K562 (cell line): ENCODE measurements around the gene TMA16. TPM values are rescaled to one million over a fixed set of nuclear protein-coding genes. Genes with fewer than 3 reads are reported as not detected.
A peak's percentile ranks its signal among the peaks of the same experiment; 100 is the strongest.

Experiments
- ATAC-seq: fragments of 200-7000 bp; cut with Tn5 transposase; 3 replicates; pipeline ENCODE4 v1.9.1; 2020; ENCODE audit warnings: moderate library complexity
- BruUV-seq: library from RNA; stranded (reverse); fragments of 400-500 nt; replicated peaks from 2 replicates; lab custom pipeline; 2021; lab: Mats Ljungman, UMichigan
- CTCF ChIA-PET: fragments of 300-600 bp; formaldehyde crosslinking; extraction: SDS; loops from one replicate; lab custom pipeline; 2021; ENCODE audit warnings: low intra/inter-chr PET ratio; lab: Yijun Ruan, JAX
- POLR2A ChIA-PET: fragments of 300-600, 350-650 bp; sonication (Branson Sonifier 250); formaldehyde crosslinking; extraction: SDS; loops from one replicate; lab custom pipeline; 2021; ENCODE audit warnings: antibody characterized with exemption, inconsistent platforms; lab: Yijun Ruan, JAX
- DNase-seq, 4 experiments: peaks; one replicate each; pipeline versions ENCODE4 v3.0.0 to v3.0.0-alpha.2; 2011 to 2018; ENCODE audit warnings: low spot score in 3 of 4, mixed read lengths in 3 of 4; ENCODE audit errors: extremely low read depth in 1 of 4
- FAIRE-seq: peaks from 2 replicates; lab custom pipeline; 2011; peaks lifted over from hg19 to GRCh38; lab: Jason Lieb, UNC
- H2AFZ ChIP-seq: 2 replicates; pipeline ENCODE4 v1.6.0; 2011; ENCODE audit warnings: low read depth, low read length, control low read depth, inconsistent platforms
- H3K27ac ChIP-seq: fragments of 200-600 bp; 3 replicates; pipeline ENCODE4 v1.8.0; 2011; ENCODE audit warnings: low read depth, mild to moderate bottlenecking, control low read depth, inconsistent platforms, low read length, moderate library complexity, mixed read lengths; ENCODE audit errors: extremely low read depth
- H3K27me3 ChIP-seq, 2 experiments: fragments of 300-600 bp in 1 of 2; 2 replicates in 1 of 2; 3 replicates in 1 of 2; pipeline versions ENCODE4 v1.6.0 to v1.8.0; 2011; ENCODE audit warnings: inconsistent platforms in 2 of 2, low read length in 2 of 2, mild to moderate bottlenecking in 1 of 2, mixed read lengths in 1 of 2, moderate library complexity in 1 of 2; ENCODE audit not compliant: control insufficient read depth in 2 of 2, insufficient read depth in 2 of 2
- H3K36me3 ChIP-seq: fragments of 300-600 bp; 3 replicates; pipeline ENCODE4 v1.8.0; 2011; ENCODE audit warnings: mild to moderate bottlenecking, low read length, inconsistent platforms; ENCODE audit not compliant: control insufficient read depth, insufficient read depth
- H3K4me1 ChIP-seq, 2 experiments: fragments of 200-600 bp in 1 of 2; replicated peaks in 1 of 2; 2 replicates in 1 of 2; 3 replicates in 1 of 2; pipeline versions ENCODE4 v1.5.1 to v1.8.0; 2011; ENCODE audit warnings: inconsistent platforms in 2 of 2, low read length in 2 of 2, mild to moderate bottlenecking in 1 of 2, mixed read lengths in 1 of 2, moderate library complexity in 1 of 2; ENCODE audit not compliant: control insufficient read depth in 2 of 2, insufficient read depth in 2 of 2
- H3K4me2 ChIP-seq: 2 replicates; pipeline ENCODE4 v1.6.1; 2011; ENCODE audit warnings: low read length, control low read depth, inconsistent platforms, mixed read lengths; ENCODE audit not compliant: insufficient read depth
- H3K4me3 ChIP-seq: fragments of 200-600 bp; sonication (generic), shearing (Covaris generic); 2 replicates; pipeline ENCODE4 v1.5.1; 2016; ENCODE audit warnings: control low read depth, inconsistent platforms
- H3K79me2 ChIP-seq: fragments of 200-600 bp; 3 replicates; pipeline ENCODE4 v1.8.0; 2011; ENCODE audit warnings: low read length, inconsistent platforms; ENCODE audit not compliant: control insufficient read depth, insufficient read depth
- H3K9ac ChIP-seq, 2 experiments: 2 replicates each; pipeline versions ENCODE4 v1.6.0 to v1.6.1; 2011; ENCODE audit warnings: low read depth in 2 of 2, low read length in 2 of 2, control low read depth in 1 of 2, inconsistent platforms in 1 of 2, mild to moderate bottlenecking in 1 of 2, mixed read lengths in 1 of 2; ENCODE audit not compliant: insufficient read depth in 1 of 2
- H3K9me1 ChIP-seq: one replicate; pipeline ENCODE4 v1.6.0; 2011; ENCODE audit warnings: inconsistent platforms, mild to moderate bottlenecking, low read length, moderate library complexity; ENCODE audit not compliant: control insufficient read depth, insufficient read depth
- H3K9me3 ChIP-seq: replicated peaks from 2 replicates; pipeline ENCODE4 v1.5.1; 2011; ENCODE audit warnings: low read depth, low read length, inconsistent platforms; ENCODE audit not compliant: control insufficient read depth, insufficient read depth
- H4K20me1 ChIP-seq: replicated peaks from 2 replicates; pipeline ENCODE4 v1.6.1; 2011; ENCODE audit warnings: low read length, inconsistent platforms, mixed read lengths; ENCODE audit not compliant: control insufficient read depth, insufficient read depth
- CHD2 ChIP-seq: IDR thresholded peaks from 2 replicates; pipeline ENCODE4 v1.6.1; 2011; ENCODE audit warnings: low read depth, low read length
- CTBP1 ChIP-seq: fragments of 450-650 bp; IDR thresholded peaks from 2 replicates; pipeline ENCODE4 v1.6.1; 2016; ENCODE audit warnings: borderline replicate concordance
- PTRF ChIP-seq: fragments of 450-650 bp; IDR thresholded peaks from 2 replicates; pipeline ENCODE4 v1.6.1; 2016; ENCODE audit warnings: mild to moderate bottlenecking, missing genetic modification characterization, missing compliant biosample characterization
- U2AF2 ChIP-seq: fragments of 200-400 bp; formaldehyde crosslinking; optimal IDR thresholded peaks from 2 replicates; pipeline ENCODE3; 2017; ENCODE audit warnings: low read depth, mild to moderate bottlenecking, low read length
- ZNF143 ChIP-seq: sonication (generic); formaldehyde crosslinking; IDR thresholded peaks from 2 replicates; pipeline ENCODE4 v1.9.0; 2022; ENCODE audit warnings: mild to moderate bottlenecking, missing genetic modification reagents
- ZNF253 ChIP-seq: fragments of 250-450 bp; sonication (Bioruptor Pico); conservative IDR thresholded peaks from 2 replicates; pipeline ENCODE4 v1.6.1; 2021; ENCODE audit warnings: mild to moderate bottlenecking
- WGBS: fragments of 100-300 bp; shearing (Covaris generic); methylation state at CpG from one replicate; pipeline ENCODE4 v1.1.6; 2016; ENCODE audit warnings: low coverage, mixed read lengths; ENCODE audit not compliant: insufficient coverage; ENCODE audit errors: missing lambda C conversion rate; 5-methylcytosine and 5-hydroxymethylcytosine counted together
- in situ Hi-C: fragments of 300-500 bp; cut with MboI; formaldehyde crosslinking; loops from 4 replicates; pipeline ENCODE4 v1.15.0; 2018; ENCODE audit warnings: inconsistent platforms, mixed read lengths
- intact Hi-C: fragments of 100-400 bp; cut with micrococcal nuclease; formaldehyde crosslinking; loops from 2 replicates; pipeline ENCODE4 v1.14.2; 2022
- polyA plus RNA-seq, 8 experiments: library from polyadenylated mRNA; depleted of rRNA in 4 of 8; stranded (reverse) in 5 of 8; unstranded in 3 of 8; fragments of >200 nt; fragmentation: Nextera tagmentation in 2 of 8; fragmentation: Illumina TruSeq in 1 of 8; extraction: Ambion mirVana in 2 of 8; extraction: Trizol in 1 of 8; gene quantifications; 2 replicates each; pipeline versions ENCODE4 v1.2.1 to v1.2.3, GENCODE V29; 2011 to 2014; ENCODE audit warnings: inconsistent platforms in 1 of 8, missing spikeins in 1 of 8
- total RNA-seq, 7 experiments: library from RNA; depleted of rRNA in 6 of 7; stranded (reverse); fragments of >200 nt in 6 of 7; fragmentation: Illumina TruSeq in 2 of 7; extraction: Trizol in 2 of 7; gene quantifications; 2 replicates each; pipeline versions ENCODE4 v1.2.1 to v1.2.3, GENCODE V29; 2011 to 2021; ENCODE audit warnings: low replicate concordance in 1 of 7
- TF ChIP-seq, protein P1 (sequence below): fragments of 450-650 bp; formaldehyde crosslinking; IDR thresholded peaks from 2 replicates; pipeline ENCODE4 v1.4.0; 2020; ENCODE audit warnings: mild to moderate bottlenecking
- TF ChIP-seq, protein P2 (sequence below): fragments of 450-650 bp; conservative IDR thresholded peaks from 2 replicates; pipeline ENCODE4 v1.6.1; 2016; ENCODE audit warnings: missing genetic modification characterization, low read depth, mild to moderate bottlenecking, missing compliant biosample characterization, moderate library complexity

Gene TMA16
- total and polyA plus RNA-seq, 9 of the 15 experiments (the other 6 are each of a cell fraction or from before 2014, with no cell fraction given), result 27.7 to 74.8 (median 66.6) TPM

DNA sequence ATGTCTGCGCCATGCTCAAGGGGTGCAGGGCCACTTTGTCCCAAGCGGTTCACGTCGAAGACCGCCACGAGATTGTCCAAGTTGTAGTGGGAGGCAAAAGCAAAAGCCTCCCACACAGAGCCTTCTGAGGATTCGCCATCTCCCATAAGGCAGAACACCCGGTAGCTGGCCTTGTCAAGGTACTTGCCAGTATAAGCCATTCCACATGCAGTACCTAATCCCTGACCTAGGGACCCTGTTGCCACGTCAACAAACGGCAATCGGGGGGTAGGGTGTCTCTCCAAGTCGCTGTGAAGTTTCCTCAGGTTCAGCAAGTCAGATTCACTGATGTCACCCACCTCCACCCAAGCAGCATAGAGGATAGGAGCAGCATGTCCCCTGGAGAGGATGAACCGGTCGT, 21.4 kb upstream of the TMA16 start (continued):
- TF ChIP-seq, protein P1, sequence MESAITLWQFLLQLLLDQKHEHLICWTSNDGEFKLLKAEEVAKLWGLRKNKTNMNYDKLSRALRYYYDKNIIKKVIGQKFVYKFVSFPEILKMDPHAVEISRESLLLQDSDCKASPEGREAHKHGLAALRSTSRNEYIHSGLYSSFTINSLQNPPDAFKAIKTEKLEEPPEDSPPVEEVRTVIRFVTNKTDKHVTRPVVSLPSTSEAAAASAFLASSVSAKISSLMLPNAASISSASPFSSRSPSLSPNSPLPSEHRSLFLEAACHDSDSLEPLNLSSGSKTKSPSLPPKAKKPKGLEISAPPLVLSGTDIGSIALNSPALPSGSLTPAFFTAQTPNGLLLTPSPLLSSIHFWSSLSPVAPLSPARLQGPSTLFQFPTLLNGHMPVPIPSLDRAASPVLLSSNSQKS (CRISPR knock-in tag), result no peak
- no peak for TF ChIP-seq CTBP1
- no peak for TF ChIP-seq U2AF2

DNA sequence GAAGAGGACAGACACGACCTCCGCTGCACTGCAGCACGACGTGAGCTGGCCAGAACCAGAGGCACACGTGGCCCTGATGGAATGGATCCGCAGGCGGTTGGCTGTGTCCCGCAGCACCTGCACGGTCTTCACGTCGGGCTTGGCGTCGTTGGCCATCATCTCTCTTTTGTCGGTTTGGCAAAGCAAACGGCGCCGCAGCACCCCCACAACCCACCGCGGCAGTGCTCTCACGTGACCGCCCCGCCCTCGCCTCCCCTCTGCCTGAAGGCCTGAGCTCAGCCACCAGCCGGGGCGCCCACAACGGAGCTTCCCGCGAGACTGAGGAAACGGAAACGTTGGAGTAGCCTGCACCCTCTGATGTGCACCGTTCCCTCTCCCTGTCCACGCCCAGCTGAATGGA, 20.9 kb upstream of the TMA16 start, which contains the start of gene TKTL2:
Gene TKTL2, minus strand, starts transcription at position 179 of the 400 bp plus-strand sequence. Its CDS starts 20 bp downstream, at position 159.
- ATAC-seq (peak; percentile 94), FAIRE-seq (no peak), DNase-seq (peak in 3 of 4 experiments; percentile 18 to 29 (median 22))
- Histone ChIP-seq H3K27me3 (peaks cover 0 to 16% of the 10 kb centered on the region in 2 experiments; a peak in 3 of 5 replicates), H2AFZ (peak within 1 kb of the TSS; percentile 80), H3K36me3 (no peaks in the 10 kb centered on the region), H3K9me3 (no peaks in the 10 kb centered on the region; the same call in 1 of the 2 replicates), H3K9ac (no peak within 1 kb of the TSS), H3K4me2 (peak within 1 kb of the TSS; percentile 51), H3K27ac (no peak within 1 kb of the TSS), H3K4me1 (peaks cover 0 to 6% of the 10 kb centered on the region in 2 experiments; a peak in 2 of 5 replicates), H3K9me1 (no peaks in the 10 kb centered on the region), H3K79me2 (no peaks in the 10 kb centered on the region), H4K20me1 (no peaks in the 10 kb centered on the region), H3K4me3 (no peak within 1 kb of the TSS)
- CTCF ChIA-PET, result no interaction called here
- POLR2A ChIA-PET, result interaction anchor here (0.9 kb wide), 1 partner anchor 21 kb away, joined by 3 read pairs; the partner anchor contains the start of gene TMA16
- no TSS peak for BruUV-seq
- 21% methylated on average over 30 of the region's 32 CpGs for WGBS
- in situ Hi-C loops (no loop called here), intact Hi-C loops (no loop called here)
- TF ChIP-seq CHD2 (peak; percentile 85), PTRF (tag) (no peak), ZNF143 (CRISPR knock-in tag) (peak; percentile 58; the same call in 1 of the 2 replicates), ZNF253 (CRISPR knock-in tag) (no peak)
- TF ChIP-seq, protein P2, sequence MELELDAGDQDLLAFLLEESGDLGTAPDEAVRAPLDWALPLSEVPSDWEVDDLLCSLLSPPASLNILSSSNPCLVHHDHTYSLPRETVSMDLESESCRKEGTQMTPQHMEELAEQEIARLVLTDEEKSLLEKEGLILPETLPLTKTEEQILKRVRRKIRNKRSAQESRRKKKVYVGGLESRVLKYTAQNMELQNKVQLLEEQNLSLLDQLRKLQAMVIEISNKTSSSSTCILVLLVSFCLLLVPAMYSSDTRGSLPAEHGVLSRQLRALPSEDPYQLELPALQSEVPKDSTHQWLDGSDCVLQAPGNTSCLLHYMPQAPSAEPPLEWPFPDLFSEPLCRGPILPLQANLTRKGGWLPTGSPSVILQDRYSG (tag), result no peak
